Stimulated activated CD4-positive, alpha-beta T cell treated with anti-CD3 and anti-CD28 coated beads, Interleukin-12 subunit alpha, Interleukin-12 subunit beta, amount 100 ng/mL, for 24 hours (primary cell): ENCODE results near the gene WWOX.

ENCODE experiments used
- DNase-seq, 2 experiments: peaks; one replicate each; pipeline ENCODE4 v3.0.0-alpha.2; 2020; ENCODE audit warnings: low read depth in 2 of 2

The WWOX gene

GRCh38 chr16:78844682-78845081 is 745.2 kb downstream of the WWOX start:
- DNase-seq = no peak

GRCh38 chr16:78851266-78851665 is 751.8 kb downstream of the WWOX start:
- DNase-seq = no peak

GRCh38 chr16:78852081-78852635 is 752.7 kb downstream of the WWOX start:
- no peak for DNase-seq

GRCh38 chr16:78862022-78862421 is 762.6 kb downstream of the WWOX start:
- DNase-seq = no peak

- DNase-seq = no peak
Observed at GRCh38 chr16:78866521-78866920, 767.1 kb downstream of the WWOX start.

GRCh38 chr16:78869492-78869891 is 770.0 kb downstream of the WWOX start:
- no peak for DNase-seq

- DNase-seq = no peak
Observed at GRCh38 chr16:78871241-78871640, 771.8 kb downstream of the WWOX start.

- DNase-seq = no peak
Observed at GRCh38 chr16:78876671-78877070, 777.2 kb downstream of the WWOX start.

GRCh38 chr16:78877114-78877655 is 777.7 kb downstream of the WWOX start:
- no peak for DNase-seq

GRCh38 chr16:78878570-78878969 is 779.1 kb downstream of the WWOX start:
- no peak for DNase-seq

GRCh38 chr16:78879011-78879410 is 779.6 kb downstream of the WWOX start:
- no peak for DNase-seq

- no peak for DNase-seq
Observed at GRCh38 chr16:78882150-78882549, 782.7 kb downstream of the WWOX start.

GRCh38 chr16:78882751-78883150 is 783.3 kb downstream of the WWOX start:
- no peak for DNase-seq

GRCh38 chr16:78884204-78884603 is 784.8 kb downstream of the WWOX start:
- DNase-seq = no peak

GRCh38 chr16:78889346-78889745 is 789.9 kb downstream of the WWOX start:
- DNase-seq = no peak

GRCh38 chr16:78890373-78890895 is 791.0 kb downstream of the WWOX start:
- DNase-seq = no peak

- no peak for DNase-seq
Observed at GRCh38 chr16:78892951-78893733, 793.7 kb downstream of the WWOX start.

- no peak for DNase-seq
Observed at GRCh38 chr16:78894886-78895285, 795.4 kb downstream of the WWOX start.

GRCh38 chr16:78895681-78896080 is 796.2 kb downstream of the WWOX start:
- DNase-seq = no peak

GRCh38 chr16:78896280-78896679 is 796.8 kb downstream of the WWOX start:
- DNase-seq = no peak

- DNase-seq = no peak
Observed at GRCh38 chr16:78897299-78897698, 797.8 kb downstream of the WWOX start.

- no peak for DNase-seq
Observed at GRCh38 chr16:78900044-78900811, 800.8 kb downstream of the WWOX start.
